Activated effector memory CD4-positive, alpha-beta T cell treated with anti-CD3 and anti-CD28 coated beads, Interleukin-2, amount 50 U/mL, for 16 hours (primary cell): ENCODE results near the gene RALGPS2.

ENCODE experiments used
- DNase-seq: peaks from one replicate; pipeline ENCODE4 v3.0.0-alpha.2; 2020

The RALGPS2 gene

GRCh38 chr1:178927003-178927402 lies 202.0 kb downstream of the RALGPS2 start:
- no peak for DNase-seq

DNA sequence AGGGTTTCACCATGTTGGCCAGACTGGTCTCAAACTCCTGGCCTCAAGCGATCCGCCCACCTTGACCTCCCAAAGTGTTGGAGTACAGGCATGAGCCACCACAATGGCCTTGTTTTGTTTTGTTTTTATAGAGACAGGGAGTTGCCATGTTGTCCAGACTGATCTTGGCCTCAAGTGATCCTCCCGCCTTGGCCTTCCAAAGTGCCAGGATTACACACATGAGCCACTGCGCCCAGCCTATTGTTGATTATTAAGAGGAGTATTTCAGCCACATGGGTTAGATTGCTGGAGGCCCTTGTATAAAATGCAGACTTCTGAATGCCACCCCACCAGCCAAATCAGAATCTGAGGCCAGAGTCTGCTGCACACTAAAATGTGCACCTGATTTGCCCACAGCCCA lies 203.0 kb downstream of the RALGPS2 start:
- no peak for DNase-seq

GRCh38 chr1:178928976-178929375 lies 203.9 kb downstream of the RALGPS2 start:
- DNase-seq = no peak

- no peak for DNase-seq
These were observed 207.0 kb downstream of the RALGPS2 start for GRCh38 chr1:178931858-178932551.

- no peak for DNase-seq
These were observed 207.5 kb downstream of the RALGPS2 start for GRCh38 chr1:178932552-178932906.

DNA sequence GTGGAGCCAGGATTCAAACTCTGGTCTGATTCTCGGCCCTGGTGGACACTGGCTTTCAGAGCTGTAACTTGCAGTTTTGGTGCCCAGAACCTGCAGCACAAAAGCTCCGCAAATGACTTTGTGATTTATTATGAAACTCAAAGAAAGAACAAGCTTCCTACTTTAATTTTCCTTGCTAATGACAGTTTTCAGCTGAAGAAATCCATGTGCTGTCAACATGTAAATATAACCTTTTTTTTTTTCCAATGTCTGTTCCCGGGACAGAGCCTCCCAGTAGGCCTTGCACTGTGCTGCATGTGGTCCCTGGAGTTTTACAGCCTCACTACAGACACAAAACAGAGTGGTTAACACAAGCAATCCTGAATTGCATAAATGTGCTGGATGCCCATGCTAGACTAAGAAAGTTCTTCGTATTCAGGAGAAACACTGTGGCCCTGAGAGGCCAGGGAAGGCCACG lies 208.1 kb downstream of the RALGPS2 start:
- DNase-seq = no peak

- no peak for DNase-seq
These were observed 208.9 kb downstream of the RALGPS2 start for GRCh38 chr1:178933709-178934490.

- DNase-seq = no peak
These were observed 209.5 kb downstream of the RALGPS2 start for GRCh38 chr1:178934546-178934945.

- no peak for DNase-seq
These were observed 210.6 kb downstream of the RALGPS2 start for GRCh38 chr1:178935610-178936009.

DNA sequence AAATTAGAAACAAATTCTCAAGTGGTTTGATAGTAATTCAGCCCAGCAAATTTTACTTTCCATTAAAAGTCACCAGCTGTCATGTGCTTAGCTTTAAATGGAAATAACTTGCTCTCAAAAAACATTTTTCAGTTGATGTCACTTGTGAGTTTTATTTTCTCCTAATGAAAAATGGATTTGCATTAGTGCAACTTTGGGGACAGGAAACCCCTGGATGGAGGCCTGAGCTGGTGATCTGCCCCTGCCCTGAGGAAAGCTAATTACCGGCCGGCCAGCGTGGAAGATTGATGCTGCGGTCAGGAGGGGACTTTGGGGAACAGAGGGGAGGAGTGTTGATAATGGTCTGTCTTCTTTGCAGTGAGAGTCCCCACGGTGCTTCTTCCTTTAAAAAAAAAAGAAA lies 212.7 kb downstream of the RALGPS2 start:
- DNase-seq = no peak

- no peak for DNase-seq
These were observed 213.3 kb downstream of the RALGPS2 start for GRCh38 chr1:178938101-178938958.

DNA sequence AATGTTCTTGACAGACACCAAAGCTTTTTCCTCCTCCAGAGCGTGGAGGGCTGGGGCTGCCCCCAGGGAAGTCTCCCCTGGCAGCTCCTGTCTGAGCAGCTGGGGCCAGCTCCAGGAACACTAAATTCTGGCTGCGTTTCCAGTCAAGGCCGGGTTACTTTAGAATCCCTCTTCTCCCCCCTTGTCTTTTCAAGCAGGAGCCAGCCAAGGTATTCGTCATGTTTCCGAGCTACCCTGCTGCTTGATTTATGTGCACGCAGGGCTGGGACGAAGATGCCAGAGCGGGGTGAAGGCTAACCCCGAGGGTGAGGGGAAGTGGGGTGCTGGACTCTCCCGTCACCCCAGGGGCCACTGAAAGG lies 213.9 kb downstream of the RALGPS2 start:
- no peak for DNase-seq

GRCh38 chr1:178939338-178940067 lies 214.5 kb downstream of the RALGPS2 start:
- DNase-seq = no peak

- DNase-seq = no peak
These were observed 215.2 kb downstream of the RALGPS2 start for GRCh38 chr1:178940068-178940765.

- no peak for DNase-seq
These were observed 216.2 kb downstream of the RALGPS2 start for GRCh38 chr1:178941261-178941689.

DNA sequence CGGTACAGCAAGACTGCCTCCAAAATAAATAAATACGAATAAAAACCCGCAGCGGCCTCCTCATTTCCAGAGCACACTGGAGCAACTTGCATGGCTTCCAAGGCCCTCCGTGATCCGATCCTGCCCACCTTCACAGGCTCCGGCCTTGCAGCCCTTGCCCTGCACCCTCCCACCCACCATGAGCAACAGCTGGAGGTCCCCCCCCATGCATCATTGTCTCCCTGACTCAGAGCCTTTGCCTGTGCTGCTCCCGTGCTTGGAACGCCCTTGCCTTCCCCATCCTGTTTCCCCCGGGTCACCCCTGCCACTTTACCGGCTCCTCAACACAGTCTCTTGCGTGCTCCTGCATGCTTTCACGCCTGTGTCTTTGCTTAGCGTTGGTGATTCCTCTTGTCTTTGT lies 216.8 kb downstream of the RALGPS2 start:
- DNase-seq = no peak

- no peak for DNase-seq
These were observed 217.5 kb downstream of the RALGPS2 start for GRCh38 chr1:178942285-178943198.

DNA sequence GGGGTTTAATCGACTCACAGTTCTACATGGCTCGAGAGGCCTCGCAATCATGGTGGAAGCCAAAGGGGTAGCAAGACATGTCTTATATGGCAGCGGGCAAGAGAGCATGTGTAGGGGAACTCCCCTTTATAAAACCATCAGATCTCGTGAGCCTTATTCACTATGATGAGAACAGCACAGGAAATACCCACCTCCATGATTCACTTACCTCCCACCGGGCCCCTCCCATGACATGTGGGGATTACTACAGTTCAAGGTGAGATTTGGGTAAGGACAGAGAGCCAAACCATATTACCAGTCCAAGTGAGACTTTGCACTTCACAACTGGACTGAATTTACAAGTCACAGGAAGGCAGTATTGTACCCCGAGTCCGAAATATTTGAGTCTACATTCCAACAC lies 219.7 kb downstream of the RALGPS2 start:
- no peak for DNase-seq

- no peak for DNase-seq
These were observed 220.8 kb downstream of the RALGPS2 start for GRCh38 chr1:178945763-178946266.

DNA sequence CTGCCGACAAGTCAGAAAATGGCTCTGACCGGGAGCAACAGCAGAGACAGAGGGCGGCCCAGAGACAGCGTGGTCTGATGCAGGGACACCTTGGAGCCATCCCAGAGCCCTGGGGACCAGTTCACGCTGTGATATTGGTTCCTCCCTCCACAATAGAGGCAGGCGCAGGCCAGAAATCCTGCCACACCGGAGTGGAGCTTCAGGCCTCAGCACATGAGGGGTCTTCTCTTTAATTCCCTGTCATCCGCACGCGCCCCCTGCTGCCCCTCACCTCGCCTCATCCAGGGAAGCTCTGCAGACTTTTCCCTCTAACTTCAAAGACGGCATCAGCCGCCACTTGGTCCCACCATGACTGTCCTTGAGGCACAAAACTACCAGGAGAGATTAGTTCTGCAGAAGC lies 221.4 kb downstream of the RALGPS2 start:
- no peak for DNase-seq
